Keratinocyte (primary cell): ENCODE data around the gene RITA1.

ENCODE experiments used
- CTCF ChIP-seq, 3 experiments: IDR thresholded peaks in 1 of 3; conservative IDR thresholded peaks in 1 of 3; optimal IDR thresholded peaks in 1 of 3; 2 replicates in 2 of 3; 3 replicates in 1 of 3; pipeline versions ENCODE3 to v1.5.1; 2011; ENCODE audit warnings: low read length in 3 of 3, mild to moderate bottlenecking in 3 of 3, moderate library complexity in 2 of 3, control low read depth in 1 of 3, inconsistent platforms in 1 of 3; ENCODE audit not compliant: insufficient read depth in 2 of 3; ENCODE audit errors: extremely low read depth in 1 of 3
- EZH2 ChIP-seq: IDR thresholded peaks from one replicate; pipeline ENCODE4 v1.6.1; 2012; ENCODE audit warnings: inconsistent platforms, mild to moderate bottlenecking, low read length, moderate library complexity

DNA sequence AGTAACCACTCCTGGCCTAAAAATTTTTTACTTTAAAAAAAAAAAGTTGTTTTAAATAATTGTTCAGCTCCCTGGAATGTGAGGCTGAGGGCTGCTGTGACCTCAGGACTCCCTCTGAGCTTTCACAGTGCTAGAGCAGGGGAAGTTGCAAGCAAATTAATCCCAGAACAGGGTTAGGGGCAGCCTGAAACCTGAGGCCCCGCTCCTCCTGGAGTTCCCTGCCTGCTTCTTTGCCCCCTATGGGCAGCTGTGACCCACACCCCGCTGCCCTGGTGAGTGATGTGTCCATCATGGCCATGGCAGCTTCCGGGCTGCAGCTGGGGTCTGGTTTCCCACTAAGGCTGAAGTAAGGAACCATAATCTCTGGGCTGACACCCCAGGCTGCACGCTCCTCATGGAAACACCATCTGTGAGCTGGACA lies 9.5 kb downstream of the RITA1 start:
- TF ChIP-seq CTCF (optimal IDR thresholded peaks at IDR 0.05 in 1 of 3, IDR thresholded peaks at IDR 0.05 in 1 of 3, conservative IDR thresholded peaks at IDR 0.05 in 1 of 3; ENCODE audit: extremely low read depth in 1 of 3, insufficient read depth in 2 of 3, low read length in 3 of 3) (no peak), EZH2 (no peak)
